PC-9 (cell line): ENCODE data around the gene SLAIN2.

ENCODE experiments used
- CTCF ChIP-seq: fragments of 200-600 bp; sonication (generic); conservative IDR thresholded peaks from 2 replicates; pipeline ENCODE4 v1.6.1; 2017; ENCODE audit warnings: mixed run types, antibody characterized with exemption, mild to moderate bottlenecking, moderate library complexity
- EZH2 ChIP-seq: fragments of 200-600 bp; sonication (generic); IDR thresholded peaks from 2 replicates; pipeline ENCODE4 v1.8.0; 2017; ENCODE audit warnings: antibody characterized with exemption, low read depth

GRCh38 chr4:48375651-48376304 lies 34.4 kb downstream of the SLAIN2 start:
- TF ChIP-seq CTCF (no peak), EZH2 (no peak)
